GM18858 (cell line): ENCODE data around the gene SLC25A52.
"Not testable (repeated sequence)": the region's sequence is repeated elsewhere in the genome, so short reads cannot be mapped to it uniquely, and the experiment has no call there.

Experiments
- ATAC-seq: cut with Tn5 transposase; IDR thresholded peaks from one replicate; pipeline ENCODE4 v1.9.1; 2021; ENCODE audit not compliant: unreplicated experiment

The SLC25A52 gene

DNA sequence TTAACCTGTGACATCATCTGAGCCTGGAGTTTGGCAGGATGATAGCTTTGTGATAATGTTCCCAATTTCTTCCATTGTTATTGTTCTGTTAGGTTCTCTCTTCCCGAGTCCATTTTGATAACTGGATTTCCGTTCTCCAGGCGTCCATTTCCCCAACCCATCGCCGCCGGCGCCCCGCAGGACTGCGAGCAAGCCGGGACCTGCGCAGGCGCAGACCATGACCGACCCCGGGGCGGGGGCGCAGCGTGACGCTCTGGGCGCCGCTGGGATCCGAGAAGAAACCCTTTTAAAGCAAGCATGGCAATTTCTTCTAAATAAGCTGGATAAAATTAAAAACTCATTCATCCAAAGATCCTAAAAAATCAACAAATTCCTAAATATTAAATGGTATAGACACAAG, at the start of gene SLC25A52:
TSS of gene SLC25A52 (minus strand) at position 186 of the 400 bp plus-strand sequence. CDS start 219 bp downstream, outside the sequence.
- no peak for ATAC-seq

DNA sequence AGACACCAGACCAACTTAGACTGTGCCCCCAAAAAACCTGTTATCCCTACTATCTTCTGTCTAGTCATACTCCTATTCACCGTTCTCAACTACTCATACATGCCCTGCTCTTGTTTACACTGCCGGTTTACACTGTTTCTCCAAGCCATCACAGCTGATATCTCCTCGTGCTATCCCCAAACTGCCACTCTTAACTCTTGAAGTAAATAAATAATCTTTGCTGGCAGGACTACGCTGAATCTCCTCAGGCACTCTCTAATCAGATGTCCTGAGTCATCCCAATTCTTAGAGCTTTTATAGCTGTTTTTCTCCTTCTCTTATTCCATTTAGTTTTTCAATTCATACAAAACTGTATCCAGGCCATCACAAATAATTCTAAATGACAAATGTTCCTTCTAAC, 48.4 kb upstream of the SLC25A52 start:
- not testable (repeated sequence) for ATAC-seq

GRCh38 chr18:31801078-31801477, 40.4 kb upstream of the SLC25A52 start:
- ATAC-seq: no peak

DNA sequence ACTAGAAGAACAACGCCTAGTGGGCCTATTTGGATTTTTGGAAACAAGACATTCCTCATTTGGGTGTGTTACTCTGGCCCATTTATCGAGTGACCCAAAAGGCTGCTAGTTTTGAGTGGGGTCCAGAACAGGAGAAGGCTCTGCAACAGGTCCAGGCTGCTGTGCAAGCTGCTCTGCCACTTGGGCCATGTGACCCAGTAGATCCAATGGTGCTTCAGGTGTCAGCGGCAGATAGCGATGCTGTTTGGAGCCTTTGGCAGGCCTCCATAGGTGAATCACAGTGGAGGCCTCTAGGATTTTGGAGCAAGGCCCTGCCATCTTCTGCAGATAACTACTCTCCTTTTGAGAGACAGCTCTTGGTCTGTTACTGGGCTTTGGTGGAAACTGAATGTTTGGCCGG, 38.6 kb upstream of the SLC25A52 start:
- ATAC-seq: not testable (repeated sequence)

GRCh38 chr18:31798399-31798798, 37.7 kb upstream of the SLC25A52 start:
- ATAC-seq: no peak

DNA sequence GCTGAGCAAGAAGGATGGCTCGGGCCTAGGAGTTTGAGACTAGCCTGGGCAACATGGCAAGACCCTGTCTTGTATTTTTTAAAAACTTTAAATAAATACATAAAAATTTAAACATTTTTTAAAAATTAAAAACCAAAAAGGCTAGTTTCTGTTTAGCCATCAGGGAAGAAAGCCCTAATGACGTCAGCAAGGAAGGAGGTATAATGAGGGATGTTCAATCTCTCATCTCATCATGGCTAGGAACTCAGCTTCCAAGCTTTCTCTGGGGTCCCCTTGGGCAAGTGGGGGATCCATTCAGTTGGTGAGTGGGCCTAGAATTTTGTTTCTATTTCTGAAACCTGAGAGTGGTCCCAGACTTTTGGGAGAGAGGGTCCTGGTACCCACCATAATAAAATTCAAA, 35.1 kb upstream of the SLC25A52 start:
- no peak for ATAC-seq

- ATAC-seq: no peak
Observed at GRCh38 chr18:31793531-31793930, 32.9 kb upstream of the SLC25A52 start.

DNA sequence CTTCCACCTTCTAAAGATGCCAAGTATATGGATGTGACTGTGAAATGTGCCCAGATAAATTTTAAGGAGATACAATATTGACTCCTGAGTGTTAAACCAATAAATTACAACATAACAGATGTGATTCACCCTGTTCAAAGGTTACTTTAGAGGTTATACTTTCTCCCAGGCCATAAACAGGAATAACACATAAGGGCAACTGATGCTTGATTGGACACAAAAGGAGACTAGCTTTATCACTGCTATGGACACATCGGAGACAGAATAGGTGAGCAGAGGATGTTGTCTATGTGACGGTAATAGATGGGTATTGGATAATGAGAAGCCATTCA, 31.9 kb upstream of the SLC25A52 start:
- no peak for ATAC-seq

DNA sequence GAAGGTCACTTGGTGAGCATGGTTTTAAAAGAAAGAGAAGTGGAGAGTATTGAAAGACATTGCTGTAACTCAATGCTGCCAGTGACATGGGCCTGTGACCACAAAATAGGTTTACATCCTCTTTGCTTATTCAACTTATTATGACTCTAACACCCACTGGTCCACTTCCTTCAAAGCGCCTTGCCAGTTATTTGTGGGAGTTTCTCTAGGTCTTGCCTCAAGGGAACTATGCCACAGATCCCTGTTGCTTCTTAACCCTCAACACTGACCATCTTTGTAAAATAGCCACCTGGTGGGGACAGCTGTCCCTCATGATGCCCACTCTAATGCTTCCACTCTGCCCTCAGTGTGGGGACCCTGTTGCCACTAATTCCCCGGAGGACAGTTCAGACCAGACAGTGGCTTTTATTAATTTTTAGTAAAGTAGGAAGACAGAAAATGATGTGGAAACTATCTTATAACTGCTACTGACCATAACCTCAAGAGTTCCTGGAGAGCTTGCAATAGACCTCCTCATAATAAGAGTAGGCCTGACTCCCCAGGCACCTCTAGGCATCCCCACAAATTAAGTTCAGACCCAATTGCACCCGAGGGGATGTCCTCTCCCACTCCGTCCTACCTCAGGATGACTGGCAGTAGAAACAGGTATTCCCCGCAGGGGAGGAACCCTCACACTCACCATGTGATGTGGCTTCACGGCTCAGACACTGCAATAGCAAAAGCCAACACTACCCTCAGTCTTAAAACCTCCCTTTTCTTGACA, 31.3 kb upstream of the SLC25A52 start:
- peak; percentile 98 for ATAC-seq

- ATAC-seq: no peak
Observed at GRCh38 chr18:31789409-31789808, 28.7 kb upstream of the SLC25A52 start.

GRCh38 chr18:31783059-31783458, 22.4 kb upstream of the SLC25A52 start:
- ATAC-seq: no peak

GRCh38 chr18:31778391-31778950, 17.8 kb upstream of the SLC25A52 start:
- ATAC-seq: no peak

GRCh38 chr18:31776093-31776492, 15.4 kb upstream of the SLC25A52 start:
- ATAC-seq: no peak

- no peak for ATAC-seq
Observed at GRCh38 chr18:31774962-31775361, 14.3 kb upstream of the SLC25A52 start.

- ATAC-seq: peak; percentile 87
Observed at GRCh38 chr18:31774477-31774785, 13.8 kb upstream of the SLC25A52 start.

GRCh38 chr18:31773774-31774476, 13.2 kb upstream of the SLC25A52 start:
- peak; percentile 35 for ATAC-seq

GRCh38 chr18:31772699-31773098, 12.0 kb upstream of the SLC25A52 start:
- no peak for ATAC-seq

DNA sequence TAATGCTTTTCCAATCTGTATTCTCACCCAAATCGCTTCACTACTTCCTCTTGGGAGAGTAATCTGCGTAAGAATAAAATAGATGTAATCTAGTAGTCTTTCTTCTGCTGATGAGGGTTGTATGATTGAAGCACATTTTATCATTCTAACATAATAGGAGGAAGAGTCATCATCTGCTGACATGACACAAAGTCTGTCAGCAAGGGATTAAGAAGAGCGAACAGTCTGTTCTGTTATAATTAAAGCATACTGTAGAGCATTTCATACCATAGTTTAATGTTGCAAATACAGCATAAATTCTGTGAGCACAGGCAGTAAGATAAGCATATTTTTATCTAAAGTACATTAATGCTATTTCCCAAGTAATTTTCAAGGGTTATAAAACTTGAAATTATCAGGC, 10.4 kb downstream of the SLC25A52 start:
- ATAC-seq: no peak

GRCh38 chr18:31746396-31746795, 14.3 kb downstream of the SLC25A52 start:
- ATAC-seq: no peak

GRCh38 chr18:31744321-31745067, 16.2 kb downstream of the SLC25A52 start:
- no peak for ATAC-seq

DNA sequence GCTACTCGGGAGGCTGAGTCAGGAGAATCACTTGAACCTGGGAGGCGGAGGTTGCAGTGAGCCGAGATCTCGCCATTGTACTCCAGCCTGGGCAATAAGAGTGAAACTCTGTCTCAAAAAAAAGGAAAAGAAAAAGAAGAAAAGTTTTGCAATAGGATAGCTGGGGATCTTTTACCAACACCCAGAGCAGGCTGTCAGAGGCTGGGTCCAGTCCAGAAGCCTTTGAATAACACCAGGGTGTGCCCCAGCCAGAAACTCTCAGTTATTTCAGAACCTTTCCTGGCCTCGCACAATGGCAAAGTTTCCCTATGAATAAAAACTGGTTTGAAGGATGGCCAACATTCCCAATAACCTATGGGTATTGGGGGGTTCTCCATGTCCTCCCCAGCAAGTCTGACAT, 17.1 kb downstream of the SLC25A52 start:
- ATAC-seq: not testable (repeated sequence)
